NCI-H1930 (cell line): ENCODE measurements around the gene ACTR5.

Experiments
- DNase-seq, 2 experiments: peaks; one replicate each; lab custom pipeline; 2025; lab: John Stamatoyannopoulos, UW

Gene ACTR5

GRCh38 chr20:38748097-38748860 is at the start of gene ACTR5:
Gene ACTR5, plus strand, starts transcription at chr20:38748460. Its CDS starts 19 bp downstream, at chr20:38748479.
- peak; percentile 90 to 99 for DNase-seq

GRCh38 chr20:38698541-38698940 is 49.7 kb upstream of the ACTR5 start:
- no peak for DNase-seq

DNA sequence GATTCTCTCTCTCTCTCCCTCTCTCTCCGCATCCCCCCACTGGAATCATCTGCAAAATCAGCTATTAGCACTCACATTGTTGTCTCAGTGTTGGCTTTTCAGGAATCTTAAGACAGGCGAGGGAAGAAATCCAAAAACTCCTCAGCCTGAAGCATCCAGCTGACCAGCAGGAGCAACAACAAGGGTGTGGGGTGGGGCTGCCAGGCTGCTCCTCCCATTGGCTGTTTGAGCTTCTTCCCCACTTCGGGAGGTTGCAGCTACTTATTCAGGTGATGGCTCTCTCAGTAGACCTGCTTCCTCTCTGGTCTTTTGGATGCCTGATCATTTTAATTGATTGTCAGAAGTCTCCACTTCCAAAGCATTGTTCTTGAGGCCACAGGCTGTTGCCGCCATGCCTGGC is 48.1 kb upstream of the ACTR5 start:
- DNase-seq = no peak

DNA sequence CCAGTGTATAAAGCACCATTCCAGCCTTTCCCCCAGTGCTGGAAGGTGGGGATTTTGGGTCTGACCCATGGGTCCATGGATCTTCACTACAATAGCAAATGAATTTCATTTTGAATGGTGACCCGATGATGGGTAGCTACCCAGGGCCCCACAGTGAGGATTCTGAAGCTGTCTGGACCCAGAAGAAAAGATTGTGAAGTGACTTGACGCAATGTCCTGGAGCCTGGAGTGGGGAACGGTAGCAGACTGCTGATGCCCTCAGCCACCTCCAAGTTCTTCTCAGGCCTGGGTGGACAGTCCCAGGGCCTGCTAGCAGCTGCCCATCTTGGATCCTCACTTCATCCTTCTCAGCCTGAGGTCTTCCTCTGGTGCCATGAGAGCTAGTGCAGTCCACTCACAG is 47.3 kb upstream of the ACTR5 start:
- no peak for DNase-seq

GRCh38 chr20:38703526-38703925 is 44.7 kb upstream of the ACTR5 start:
- no peak for DNase-seq

DNA sequence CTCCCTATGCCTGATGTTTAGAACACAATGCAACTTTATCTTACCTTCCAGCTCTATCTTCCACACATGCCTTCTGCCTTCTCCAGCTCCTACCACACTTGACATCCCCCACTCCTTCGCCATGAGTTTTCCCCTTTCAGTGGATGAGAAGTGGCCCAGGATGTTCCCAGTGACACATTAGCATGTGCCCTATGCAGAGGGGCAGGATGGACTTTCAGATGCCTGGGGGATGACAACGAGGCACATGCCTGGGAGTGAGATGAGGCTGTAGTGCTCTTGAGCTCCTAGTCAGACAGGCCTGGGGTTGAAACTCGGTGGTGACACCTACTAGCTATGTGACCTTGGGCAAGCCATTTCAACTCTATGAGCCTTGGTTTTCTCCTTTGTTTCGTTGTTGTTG is 44.1 kb upstream of the ACTR5 start:
- no peak for DNase-seq

DNA sequence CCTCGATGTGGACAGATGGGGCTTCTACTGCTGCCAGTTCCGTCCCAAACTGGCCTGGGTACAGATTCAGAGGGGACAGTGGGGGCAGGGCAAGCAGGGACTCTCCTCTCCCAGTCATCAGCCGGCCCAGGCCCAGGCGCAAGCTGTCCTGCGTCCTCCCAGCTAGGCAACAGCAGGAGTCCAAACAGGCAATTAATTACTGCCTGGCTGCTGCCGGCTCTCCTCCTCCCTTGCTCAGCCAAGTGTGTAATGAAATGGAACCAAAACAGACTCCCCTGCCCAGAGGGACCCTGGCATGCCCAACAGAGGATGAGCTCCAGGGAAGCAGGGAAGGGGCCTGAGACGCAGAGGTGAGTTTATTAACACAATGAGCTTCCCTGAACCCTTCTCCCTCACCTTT is 41.8 kb upstream of the ACTR5 start:
- DNase-seq = no peak

- no peak for DNase-seq
These were observed 34.0 kb upstream of the ACTR5 start for GRCh38 chr20:38714308-38714707.

DNA sequence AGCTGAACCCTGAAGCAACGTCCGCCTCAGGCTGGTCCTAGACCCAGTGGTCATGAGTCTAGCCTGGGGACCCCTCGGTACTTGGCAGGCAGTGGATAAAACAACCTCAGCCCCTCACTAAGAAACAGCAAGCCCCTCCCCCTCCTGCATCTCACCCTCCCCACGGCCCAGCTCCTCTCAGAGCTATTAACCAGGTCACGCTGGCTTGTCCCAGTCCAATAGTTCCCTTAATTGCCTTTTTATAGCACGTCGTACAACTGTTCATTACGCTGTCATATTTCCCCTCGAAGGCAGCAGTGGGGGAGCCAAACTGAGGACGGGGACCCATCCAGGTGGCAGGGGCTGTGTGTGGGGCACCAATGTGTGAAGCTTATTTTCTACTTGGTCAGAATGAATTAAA is 32.6 kb upstream of the ACTR5 start:
- DNase-seq = no peak

GRCh38 chr20:38722683-38723016 is 25.6 kb upstream of the ACTR5 start:
- DNase-seq = no peak

GRCh38 chr20:38723017-38723847 is 25.0 kb upstream of the ACTR5 start:
- no peak for DNase-seq

GRCh38 chr20:38723848-38724625 is 24.2 kb upstream of the ACTR5 start, which contains the start of gene SLC32A1:
Gene SLC32A1, plus strand, starts transcription at chr20:38724486. Its CDS starts 239 bp downstream, at chr20:38724725.
- DNase-seq = peak; percentile 25 to 53

DNA sequence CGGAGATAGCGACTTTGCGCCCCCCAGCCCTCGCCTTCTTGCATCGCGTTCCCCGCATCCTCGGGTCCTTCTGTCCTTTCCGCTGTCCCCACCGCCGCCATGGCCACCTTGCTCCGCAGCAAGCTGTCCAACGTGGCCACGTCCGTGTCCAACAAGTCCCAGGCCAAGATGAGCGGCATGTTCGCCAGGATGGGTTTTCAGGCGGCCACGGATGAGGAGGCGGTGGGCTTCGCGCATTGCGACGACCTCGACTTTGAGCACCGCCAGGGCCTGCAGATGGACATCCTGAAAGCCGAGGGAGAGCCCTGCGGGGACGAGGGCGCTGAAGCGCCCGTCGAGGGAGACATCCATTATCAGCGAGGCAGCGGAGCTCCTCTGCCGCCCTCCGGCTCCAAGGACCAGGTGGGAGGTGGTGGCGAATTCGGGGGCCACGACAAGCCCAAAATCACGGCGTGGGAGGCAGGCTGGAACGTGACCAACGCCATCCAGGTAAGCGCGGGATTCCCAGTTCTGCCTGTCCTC is 23.6 kb upstream of the ACTR5 start:
- DNase-seq = no peak

DNA sequence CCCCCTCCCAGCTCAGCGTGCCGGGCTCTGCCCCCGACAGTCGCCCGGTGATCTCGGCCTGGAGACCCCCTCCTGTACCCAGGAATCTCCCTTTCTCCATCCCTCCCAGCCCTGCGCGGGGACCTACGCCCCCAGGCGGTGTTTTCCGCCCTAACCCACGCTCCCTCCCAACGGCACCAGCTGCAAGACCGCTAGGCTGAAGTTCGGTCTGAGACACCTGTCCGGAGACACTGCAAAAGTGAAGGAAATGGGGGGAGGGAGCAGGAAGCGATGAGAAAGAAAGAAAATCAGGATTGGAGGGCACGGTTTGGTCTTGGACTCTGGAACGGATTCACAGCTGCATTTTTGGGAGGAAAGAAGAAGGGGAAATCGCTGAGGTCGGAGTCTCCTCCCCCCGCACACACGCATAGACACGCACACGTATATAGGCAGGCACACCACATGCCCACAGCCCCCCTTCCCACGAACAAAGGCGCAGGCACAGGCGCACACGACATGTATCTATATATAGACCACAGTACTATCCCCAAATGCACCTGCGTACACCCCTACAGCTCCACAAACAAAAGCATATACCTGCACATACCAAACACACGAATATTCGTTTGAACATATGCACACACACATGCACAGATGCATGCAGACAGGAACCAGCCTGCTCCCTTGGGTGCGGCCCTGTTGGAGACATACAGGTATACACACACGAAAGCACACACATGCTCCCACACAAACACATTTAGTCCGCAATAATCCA is 22.9 kb upstream of the ACTR5 start:
- DNase-seq = peak; percentile 21 to 30

- peak; percentile 55 to 64 for DNase-seq
These were observed 22.1 kb upstream of the ACTR5 start for GRCh38 chr20:38725931-38726803.

- DNase-seq = no peak
These were observed 21.3 kb upstream of the ACTR5 start for GRCh38 chr20:38726804-38727606.

DNA sequence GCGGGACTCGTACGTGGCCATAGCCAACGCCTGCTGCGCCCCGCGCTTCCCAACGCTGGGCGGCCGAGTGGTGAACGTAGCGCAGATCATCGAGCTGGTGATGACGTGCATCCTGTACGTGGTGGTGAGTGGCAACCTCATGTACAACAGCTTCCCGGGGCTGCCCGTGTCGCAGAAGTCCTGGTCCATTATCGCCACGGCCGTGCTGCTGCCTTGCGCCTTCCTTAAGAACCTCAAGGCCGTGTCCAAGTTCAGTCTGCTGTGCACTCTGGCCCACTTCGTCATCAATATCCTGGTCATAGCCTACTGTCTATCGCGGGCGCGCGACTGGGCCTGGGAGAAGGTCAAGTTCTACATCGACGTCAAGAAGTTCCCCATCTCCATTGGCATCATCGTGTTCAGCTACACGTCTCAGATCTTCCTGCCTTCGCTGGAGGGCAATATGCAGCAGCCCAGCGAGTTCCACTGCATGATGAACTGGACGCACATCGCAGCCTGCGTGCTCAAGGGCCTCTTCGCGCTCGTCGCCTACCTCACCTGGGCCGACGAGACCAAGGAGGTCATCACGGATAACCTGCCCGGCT is 20.6 kb upstream of the ACTR5 start:
- DNase-seq = no peak

DNA sequence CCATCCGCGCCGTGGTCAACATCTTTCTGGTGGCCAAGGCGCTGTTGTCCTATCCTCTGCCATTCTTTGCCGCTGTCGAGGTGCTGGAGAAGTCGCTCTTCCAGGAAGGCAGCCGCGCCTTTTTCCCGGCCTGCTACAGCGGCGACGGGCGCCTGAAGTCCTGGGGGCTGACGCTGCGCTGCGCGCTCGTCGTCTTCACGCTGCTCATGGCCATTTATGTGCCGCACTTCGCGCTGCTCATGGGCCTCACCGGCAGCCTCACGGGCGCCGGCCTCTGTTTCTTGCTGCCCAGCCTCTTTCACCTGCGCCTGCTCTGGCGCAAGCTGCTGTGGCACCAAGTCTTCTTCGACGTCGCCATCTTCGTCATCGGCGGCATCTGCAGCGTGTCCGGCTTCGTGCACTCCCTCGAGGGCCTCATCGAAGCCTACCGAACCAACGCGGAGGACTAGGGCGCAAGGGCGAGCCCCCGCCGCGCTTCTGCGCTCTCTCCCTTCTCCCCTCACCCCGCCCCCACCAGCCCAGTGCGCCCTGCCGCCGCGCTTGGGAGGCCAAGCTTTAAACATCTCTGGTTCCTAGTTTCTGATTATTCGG is 20.0 kb upstream of the ACTR5 start:
- no peak for DNase-seq
